HG02840 (cell line): Measurements from ENCODE around the gene TMIGD1.

Experiments
- ATAC-seq: cut with Tn5 transposase; IDR thresholded peaks from one replicate; pipeline ENCODE4 v1.9.1; 2021; ENCODE audit warnings: mild to moderate bottlenecking, moderate library complexity, moderate number of reproducible peaks; ENCODE audit not compliant: unreplicated experiment, low FRiP score

TMIGD1 gene

DNA sequence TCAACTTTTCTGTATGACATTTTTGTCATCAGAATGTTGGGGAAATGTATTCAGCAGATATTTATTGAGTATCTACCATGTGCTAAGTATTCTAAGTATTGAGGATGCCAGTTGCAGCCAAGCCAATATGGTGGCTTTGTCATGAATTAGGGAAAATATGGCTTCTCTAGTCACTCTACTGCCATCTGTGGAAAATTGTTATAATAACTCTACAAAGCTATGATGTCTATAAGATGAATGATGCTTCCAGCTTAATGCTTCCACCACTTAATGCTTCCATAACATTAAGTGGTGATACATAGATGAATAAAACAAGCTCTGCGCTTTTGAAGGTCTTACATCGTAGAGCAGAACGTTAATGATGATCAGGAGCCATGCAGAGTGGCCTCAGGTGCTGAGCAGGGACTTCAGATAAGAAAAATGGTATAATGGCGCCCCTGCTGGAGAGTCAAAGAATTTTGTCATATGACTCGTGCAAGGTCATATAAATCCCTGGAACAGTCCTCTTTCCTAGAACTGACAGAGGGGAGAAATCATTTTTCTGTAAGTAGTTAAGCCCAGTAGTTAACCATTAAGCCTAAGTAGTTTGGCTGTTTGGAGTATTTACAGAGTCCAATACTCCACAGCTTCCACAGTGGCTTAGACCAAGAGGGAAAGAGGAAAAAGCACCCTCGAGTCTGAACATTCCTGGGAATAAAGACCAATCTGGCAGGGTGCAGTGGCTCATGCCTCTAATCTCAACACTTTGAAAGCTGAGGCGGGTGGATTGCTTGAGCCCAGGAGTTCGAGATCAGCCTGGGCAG is 2.7 kb upstream of the TMIGD1 start:
- no peak for ATAC-seq

- ATAC-seq = no peak
Measured at GRCh38 chr17:30334421-30334820, 564 bp upstream of the TMIGD1 start.

DNA sequence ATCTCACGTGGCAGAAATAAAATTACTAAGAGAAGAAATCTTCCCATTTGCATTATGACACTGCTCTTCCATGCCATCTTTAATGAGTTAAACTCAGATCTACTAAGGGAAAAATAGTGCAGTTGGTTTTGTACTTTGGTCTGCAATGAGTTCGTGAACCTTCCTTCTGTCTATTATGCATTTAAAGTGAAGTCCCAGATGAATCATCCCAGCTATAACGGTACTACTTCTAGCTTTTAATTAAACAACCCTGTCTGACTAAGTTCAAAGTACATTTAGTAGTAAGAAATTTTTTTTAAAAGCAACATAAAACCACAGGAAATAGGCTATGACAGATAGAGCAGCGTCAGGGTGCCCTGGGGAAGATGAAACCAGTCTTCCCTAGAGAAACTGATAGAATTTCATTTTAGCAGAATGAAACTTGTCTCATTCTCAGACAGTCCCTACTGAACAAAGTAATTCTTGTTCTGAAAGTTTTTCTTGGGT is 1.8 kb downstream of the TMIGD1 start:
- ATAC-seq = no peak

- ATAC-seq = no peak
Measured at GRCh38 chr17:30326809-30327208, 7.0 kb downstream of the TMIGD1 start.

DNA sequence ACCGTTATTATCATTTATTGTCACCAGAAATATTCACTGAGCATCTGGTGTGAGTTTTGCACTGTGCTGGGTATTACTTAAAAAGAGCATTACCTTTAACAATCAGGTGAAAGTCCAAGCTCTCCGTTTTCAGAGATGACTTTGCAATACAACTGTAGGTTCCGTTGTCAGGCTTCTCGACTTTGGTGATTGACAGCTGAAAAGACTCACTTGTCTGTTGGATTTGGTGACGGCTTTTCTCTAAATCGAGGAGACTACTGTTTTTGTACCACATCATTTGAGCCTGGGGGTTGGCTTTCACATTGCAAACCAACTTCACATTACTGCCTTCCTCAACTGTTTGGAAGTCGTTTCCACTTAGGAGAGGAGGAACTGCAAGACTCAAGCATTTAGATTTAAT is 9.1 kb downstream of the TMIGD1 start:
- ATAC-seq = no peak

GRCh38 chr17:30323895-30324319 is 9.9 kb downstream of the TMIGD1 start:
- no peak for ATAC-seq

DNA sequence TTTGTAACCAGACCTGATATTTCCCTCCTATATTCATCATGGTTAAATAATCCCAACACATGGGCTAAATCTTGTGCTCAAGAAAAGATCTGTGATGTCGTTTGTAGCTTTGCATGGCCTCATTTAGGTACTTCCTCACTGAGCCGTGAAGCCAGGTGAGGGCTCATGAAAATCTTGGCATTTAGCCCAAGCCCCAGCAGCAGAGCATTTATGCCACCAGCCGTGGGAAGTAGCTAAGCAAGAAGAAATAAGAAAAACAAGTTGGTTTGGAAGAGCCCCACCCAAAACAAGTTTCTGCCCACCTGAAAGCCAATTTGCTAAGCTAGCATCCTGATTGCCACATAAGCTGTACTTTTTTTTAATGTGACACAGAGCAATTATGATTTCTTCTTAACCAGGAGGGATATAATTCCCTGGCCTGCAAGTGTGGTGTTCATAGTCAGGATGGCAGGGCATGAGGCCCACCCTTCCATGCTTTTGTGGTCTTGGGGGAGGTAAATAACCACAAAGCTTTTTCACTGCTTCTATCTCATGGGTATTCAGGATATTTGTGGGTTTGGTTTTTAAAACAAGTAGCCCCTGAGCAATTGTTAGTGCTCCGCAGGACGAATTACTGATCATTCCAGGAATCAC is 10.5 kb downstream of the TMIGD1 start:
- ATAC-seq = no peak

DNA sequence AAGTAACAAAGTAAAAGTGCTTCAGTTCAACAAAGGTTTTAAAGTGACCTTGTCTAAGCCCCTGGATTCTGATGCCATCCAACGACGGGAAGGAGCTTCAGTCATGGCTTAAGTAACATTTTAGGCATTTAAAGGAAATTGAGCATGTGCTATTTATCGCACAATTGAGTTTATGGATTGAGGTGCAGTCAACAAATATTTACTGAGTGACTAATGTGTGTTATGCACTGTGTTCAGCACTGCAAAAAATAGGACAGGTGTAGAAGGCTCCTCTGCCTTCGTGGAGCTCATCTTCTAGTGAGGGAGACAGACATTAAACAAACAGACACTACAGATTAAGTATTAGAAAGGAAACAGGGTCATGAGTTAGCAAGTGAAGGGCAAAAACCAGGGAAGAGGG is 12.5 kb downstream of the TMIGD1 start:
- no peak for ATAC-seq

- no peak for ATAC-seq
Measured at GRCh38 chr17:30318155-30318554, 15.7 kb downstream of the TMIGD1 start.

DNA sequence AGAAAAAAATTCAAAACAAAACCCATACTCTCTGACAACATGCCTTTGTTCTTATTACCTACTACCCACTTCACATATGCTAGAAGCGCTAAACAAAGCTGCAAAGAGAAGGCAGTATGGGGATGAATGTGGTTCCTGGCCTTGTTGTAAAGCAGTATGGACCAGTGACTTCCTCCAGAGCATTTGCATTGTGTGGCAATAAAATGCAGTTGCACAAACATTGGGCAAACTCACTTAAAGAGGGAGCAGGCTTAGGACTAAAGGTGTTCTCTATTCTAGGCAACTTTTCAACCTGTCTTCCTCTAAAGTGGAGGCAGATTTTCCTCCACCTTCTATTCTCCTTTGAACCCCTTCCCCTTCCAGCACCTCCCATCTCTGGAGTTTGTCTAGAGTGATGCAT is 17.1 kb downstream of the TMIGD1 start:
- no peak for ATAC-seq

GRCh38 chr17:30315106-30315505 is 18.8 kb downstream of the TMIGD1 start:
- no peak for ATAC-seq

DNA sequence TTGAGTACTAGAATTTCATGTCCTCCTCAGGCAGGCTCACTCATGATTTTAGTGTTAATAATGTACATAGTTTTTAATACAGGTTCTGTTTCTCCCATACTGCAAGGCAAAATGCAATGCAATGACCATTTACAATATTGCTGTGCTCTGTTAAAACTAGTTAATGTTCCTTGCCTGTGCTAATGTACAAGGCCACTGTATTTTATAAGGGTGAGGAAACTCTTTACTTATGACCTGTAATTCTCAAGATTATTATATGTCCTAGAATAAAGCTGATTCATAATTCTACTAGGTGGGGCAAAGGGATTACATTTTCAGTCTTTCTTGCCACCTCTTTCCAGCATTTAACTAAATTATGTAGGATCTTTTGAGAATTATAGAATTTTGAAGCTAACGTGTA is 19.4 kb downstream of the TMIGD1 start:
- ATAC-seq = no peak

DNA sequence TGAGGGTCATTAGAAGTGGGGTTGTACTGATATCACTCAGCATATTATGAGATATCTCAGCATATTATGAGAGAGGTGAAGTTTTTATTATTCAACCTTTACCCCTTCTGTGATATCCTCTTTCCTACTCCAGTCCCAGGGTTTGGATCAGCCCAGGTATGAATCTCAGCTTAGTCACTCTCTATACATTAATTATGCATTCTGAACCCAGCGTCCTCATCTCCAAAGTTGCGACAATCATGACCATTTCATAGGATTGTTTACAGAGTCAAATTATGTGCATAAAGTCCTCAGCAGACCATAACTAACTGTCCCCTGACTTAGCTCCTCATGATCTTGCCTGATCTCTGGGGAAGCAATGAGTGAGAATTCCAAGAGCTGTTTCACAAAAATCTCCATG is 21.6 kb downstream of the TMIGD1 start:
- ATAC-seq = no peak

GRCh38 chr17:30310562-30310961 is 23.3 kb downstream of the TMIGD1 start:
- no peak for ATAC-seq

DNA sequence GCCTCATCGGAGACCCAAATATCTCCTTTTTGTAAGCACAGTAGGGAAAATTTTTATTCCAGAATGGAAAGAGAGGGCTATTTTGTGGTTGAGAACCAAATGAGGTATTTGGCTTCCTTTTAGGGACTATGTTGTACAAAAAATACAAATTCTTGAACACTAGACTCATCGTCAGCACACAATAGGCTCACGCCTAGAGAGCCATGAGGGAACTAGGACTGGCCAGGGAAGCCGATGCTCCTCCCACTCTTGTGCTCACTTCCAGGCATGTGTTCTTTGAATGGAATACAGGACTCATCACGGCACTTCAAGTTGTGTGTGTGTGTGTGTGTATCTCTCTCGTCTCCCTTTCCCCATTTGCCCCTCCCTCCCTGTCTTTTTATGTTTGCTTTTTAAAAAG is 24.3 kb downstream of the TMIGD1 start:
- no peak for ATAC-seq

DNA sequence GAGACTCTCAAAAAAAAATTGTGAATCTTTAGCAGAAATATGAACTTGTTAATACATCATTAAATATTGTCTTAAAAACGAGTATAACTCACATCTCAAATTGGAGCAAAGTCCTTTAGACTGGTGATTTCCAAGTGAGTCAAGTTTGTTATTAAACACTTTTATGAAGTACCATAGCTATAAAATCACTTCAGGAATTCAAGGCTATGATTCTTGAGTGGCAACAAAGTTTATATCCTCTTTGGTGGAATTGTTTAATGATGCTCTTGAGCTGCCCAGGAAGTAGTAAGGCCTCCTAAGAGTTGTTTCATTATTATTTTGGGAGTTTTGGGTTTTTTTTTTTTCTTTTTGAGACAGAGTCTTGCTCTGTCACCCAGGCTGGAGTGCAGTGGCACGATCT is 25.5 kb downstream of the TMIGD1 start:
- no peak for ATAC-seq

GRCh38 chr17:30304778-30305177 is 29.1 kb downstream of the TMIGD1 start:
- ATAC-seq = no peak

GRCh38 chr17:30302241-30302640 is 31.6 kb downstream of the TMIGD1 start:
- no peak for ATAC-seq

DNA sequence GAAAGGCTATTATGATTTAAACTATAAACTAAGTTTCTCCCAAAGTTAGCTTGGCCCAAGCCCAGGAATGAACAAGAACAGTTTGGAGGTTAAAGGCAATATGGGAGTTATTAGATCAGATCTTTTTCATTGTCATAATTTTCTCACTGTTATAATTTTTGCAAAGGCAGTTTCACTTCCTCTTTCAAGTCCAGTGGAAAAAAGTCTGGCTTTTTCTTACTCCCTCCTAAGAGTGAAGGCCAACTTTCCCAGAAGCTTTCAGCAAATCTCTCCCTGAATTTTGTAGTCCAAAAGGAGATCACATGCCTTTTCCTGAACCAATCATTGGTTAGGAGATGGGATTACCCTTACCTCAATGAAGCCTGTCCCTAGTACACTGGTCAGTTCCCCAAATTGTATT is 33.0 kb downstream of the TMIGD1 start:
- no peak for ATAC-seq

DNA sequence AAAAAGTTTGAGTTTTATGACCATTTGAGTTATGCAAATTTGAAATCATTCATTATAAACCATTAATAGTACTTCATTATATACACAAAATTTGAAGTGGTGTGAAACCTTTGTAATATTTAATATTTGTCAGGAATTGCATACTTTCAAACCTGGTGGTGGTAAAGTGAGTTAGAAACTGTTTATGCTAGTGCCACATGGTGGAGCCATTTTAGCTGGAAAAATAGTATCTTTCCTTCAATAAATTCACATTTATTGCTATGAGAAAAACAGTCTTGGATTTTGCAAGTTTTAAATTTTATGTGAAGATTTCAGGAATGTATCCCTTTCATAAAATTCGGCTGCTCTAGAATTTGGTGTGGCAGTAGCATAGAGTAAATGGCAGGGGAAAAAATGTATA is 34.9 kb downstream of the TMIGD1 start:
- no peak for ATAC-seq

GRCh38 chr17:30297715-30298114 is 36.1 kb downstream of the TMIGD1 start:
- no peak for ATAC-seq

GRCh38 chr17:30296499-30297080 is 37.3 kb downstream of the TMIGD1 start:
- ATAC-seq = no peak
